GM18907 (cell line): ENCODE results near the gene DEDD2.

Experiments used
- ATAC-seq: cut with Tn5 transposase; IDR thresholded peaks from one replicate; pipeline ENCODE4 v1.9.1; 2021; ENCODE audit warnings: mild to moderate bottlenecking, moderate library complexity; ENCODE audit not compliant: unreplicated experiment

DEDD2 gene

GRCh38 chr19:42229855-42230351, 12.4 kb upstream of the DEDD2 start:
- ATAC-seq: no peak

DNA sequence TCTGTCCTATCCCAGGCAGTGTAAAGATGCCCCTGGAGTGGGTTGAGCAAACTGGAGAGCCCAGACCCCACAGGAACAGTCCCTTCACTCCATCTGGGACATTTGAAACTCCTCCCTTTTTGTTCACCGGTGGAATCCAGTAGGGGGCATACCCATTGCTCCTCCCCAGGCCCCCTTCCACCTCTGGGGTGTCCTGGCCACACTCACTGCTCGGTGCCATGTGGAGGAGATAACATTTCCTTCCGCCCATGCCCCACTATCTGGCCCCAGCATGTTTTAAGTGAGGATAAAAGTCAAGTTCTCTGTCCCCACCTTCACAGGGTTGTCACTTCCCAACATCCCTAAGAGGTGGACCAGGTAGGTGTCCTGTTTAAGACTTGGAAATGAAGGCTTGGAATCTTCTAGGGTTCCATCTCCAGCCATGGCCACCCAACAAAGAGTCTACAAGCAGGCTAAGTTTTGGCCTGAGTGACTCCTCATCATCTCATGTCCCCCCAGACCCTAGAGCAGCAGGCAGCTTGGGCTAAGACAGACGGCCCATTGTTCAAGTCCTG, 11.9 kb upstream of the DEDD2 start:
- no peak for ATAC-seq

DNA sequence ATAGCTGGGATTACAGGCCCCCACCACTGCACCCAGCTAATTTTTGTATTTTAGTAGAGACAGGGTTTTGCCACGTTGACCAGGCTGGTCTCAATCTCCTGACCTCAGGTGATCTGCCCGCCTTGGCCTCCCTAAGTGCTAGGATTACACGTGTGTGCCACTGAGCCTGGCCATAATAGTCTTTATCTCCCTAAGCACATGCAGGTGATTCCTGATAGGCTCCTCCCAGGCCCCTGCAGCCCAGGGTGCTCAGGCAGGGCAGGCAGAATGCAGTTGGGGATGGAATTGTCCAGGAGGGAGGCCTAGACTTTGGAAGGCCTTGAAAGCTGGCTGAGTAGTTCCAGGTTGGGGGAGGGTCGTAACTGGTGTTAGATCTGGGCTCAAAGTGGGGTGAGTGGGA, 11.2 kb upstream of the DEDD2 start:
- ATAC-seq: no peak

GRCh38 chr19:42226886-42227285, 9.4 kb upstream of the DEDD2 start:
- ATAC-seq: no peak

DNA sequence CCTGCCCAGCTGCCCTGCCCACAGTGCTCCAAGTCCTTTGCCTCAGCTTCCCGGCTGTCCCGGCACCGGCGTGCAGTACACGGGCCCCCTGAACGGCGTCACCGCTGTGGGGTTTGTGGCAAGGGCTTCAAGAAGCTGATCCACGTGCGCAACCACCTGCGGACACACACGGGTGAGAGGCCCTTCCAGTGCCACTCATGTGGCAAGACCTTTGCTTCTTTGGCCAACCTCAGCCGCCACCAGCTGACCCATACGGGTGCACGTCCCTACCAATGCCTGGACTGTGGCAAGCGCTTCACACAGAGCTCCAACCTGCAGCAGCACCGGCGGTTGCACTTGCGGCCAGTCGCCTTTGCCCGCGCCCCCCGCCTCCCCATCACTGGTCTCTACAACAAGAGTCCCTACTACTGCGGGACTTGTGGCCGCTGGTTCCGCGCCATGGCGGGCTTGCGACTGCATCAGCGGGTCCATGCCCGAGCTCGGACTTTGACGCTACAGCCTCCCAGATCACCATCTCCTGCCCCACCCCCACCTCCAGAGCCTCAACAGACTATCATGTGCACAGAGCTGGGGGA, 8.3 kb upstream of the DEDD2 start:
- no peak for ATAC-seq

- no peak for ATAC-seq
Observed at GRCh38 chr19:42224940-42225717, 7.7 kb upstream of the DEDD2 start.

GRCh38 chr19:42220751-42221097, 3.2 kb upstream of the DEDD2 start:
- ATAC-seq: no peak

GRCh38 chr19:42219812-42220750, 2.6 kb upstream of the DEDD2 start, which contains the start of gene ZNF526:
Gene ZNF526 (plus strand): TSS chr19:42220312. CDS start chr19:42224404, 4,092 bp downstream.
- ATAC-seq: peak; percentile 69

DNA sequence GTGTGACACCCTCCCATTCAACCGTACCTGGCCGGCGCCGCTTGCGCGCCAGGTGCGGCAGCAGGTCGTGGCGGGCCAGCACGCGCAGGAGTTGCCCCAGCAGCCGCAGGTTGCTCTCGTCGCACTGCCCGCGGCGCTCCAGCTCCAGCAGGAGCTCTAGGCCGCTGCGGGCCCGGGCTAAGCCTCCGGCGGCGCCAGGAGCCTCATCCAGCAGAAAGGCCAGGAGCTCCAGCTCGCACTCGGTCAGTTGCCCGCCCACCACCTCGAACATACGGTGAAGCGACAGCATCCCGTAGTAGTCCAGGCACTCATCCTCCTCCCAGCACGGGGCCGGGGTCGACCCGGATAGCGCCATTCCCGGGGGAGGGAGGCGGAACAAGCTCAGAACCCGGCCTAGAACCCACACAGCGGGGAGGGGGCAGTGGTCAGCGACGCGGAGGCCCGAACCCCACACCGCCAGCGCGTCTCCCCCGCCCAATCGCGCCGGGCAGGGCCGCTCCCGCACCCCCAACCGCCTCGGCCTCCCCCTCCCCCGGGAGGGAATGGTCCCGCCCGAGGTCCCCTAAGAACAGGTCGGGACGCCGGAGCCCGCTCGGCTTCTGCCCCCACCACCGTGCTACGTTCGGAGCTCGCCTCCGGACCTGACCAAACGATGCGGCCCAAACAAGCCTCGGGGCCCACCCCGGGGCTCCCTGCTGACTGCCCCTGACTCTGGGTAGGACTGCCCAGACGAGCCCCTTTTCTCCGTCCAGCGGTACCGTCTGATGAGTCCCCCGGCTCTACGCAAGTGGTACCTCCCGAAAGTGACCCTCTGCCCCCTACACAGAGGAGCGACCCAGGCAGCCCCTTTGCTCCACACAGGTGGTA, 591 bp downstream of the DEDD2 start:
- ATAC-seq: peak; percentile 4

DNA sequence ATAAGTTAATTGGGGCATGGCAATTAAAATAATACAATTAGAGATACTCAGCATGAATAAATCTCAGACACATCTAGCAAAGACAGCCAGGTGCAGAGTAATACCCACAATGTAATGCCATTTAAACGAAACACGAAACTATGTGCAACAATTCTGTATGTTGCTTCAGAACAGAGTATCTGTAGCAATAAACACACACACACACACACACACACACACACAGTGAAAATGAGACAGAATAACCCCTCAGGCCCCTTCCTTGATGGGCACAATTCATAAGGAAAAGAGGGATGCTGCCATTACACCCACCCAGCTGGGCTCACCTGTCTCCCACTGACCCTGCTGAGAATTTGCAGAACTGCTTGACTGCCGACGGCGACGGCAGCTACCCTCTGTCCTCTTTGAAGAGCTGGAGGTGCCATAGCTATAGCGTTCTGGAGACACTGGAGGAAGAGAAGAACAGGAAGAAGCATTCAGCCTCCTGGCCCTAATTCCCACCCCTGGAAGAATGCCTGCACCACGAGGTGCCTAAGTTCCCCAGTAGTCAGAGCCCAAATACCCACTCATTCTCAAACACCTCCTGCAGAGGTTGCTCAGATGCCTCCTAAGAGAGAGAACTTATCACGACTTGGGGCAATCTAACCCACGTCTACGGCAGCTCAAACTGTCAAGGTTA, 2.5 kb downstream of the DEDD2 start:
- no peak for ATAC-seq

- no peak for ATAC-seq
Observed at GRCh38 chr19:42212886-42213285, 4.6 kb downstream of the DEDD2 start.

DNA sequence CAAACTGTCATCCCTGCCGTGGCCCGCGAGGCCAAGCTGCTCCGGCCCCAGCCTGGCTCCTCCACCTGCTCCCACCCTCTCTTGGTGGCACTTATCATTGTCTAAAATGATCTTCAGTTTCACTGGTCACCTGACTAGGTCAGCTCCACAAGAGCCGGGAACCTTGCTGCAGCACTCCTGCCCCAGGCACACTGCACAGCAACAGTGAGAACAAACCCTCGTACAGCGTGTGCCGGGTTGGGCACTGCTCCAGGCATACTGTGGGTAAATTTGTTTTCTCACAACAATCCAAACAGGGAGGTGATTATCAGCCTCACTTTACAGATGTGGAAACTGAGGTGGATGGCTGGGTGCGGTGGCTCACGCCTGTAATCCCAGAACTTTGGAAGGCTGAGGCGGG, 8.9 kb downstream of the DEDD2 start:
- no peak for ATAC-seq

DNA sequence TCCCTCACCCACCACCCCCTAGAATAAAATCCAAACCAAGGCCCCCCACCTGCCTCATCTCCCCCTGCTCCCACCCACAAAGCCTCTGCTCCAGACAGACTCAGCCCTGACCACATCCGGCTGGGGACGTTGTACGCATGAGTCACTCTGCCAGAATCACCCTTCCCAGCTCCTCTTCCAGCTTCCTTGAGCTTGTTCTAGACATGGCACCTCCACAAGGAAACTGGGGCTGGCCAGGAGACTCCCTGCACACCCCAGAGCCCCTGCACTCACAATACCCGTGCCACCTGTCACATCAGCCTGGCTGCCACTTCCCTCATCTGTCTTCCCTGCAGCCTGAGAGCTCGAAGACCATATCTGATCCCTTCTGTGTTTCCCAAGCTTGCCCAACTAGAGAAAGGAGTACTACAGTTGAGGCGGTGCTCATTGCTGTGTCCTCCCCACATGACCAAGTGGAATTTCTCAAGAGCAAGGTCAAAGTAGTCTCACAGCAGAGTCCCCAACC, 9.7 kb downstream of the DEDD2 start:
- no peak for ATAC-seq

GRCh38 chr19:42206871-42207755, 10.4 kb downstream of the DEDD2 start:
- no peak for ATAC-seq

GRCh38 chr19:42204664-42205063, 12.8 kb downstream of the DEDD2 start:
- ATAC-seq: no peak

DNA sequence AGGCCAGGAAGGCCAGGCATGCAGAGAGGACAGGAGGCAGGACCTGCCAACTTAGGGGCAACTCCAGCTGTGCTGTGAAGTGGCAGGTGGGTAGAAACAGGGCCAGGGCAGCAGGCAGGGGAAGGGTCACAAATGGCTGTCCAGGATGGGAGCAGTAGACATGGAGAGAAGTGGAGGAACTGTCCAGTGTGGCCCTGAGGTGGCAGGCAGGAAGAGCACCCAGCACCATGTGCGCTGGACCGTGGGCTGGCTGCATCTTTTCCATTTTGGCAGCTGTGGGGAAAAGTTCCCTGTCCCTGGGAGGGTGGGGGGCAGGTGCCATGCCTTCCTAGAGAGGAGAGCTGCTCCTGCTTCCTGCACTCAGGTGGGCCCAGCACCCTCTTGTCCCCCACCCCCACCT, 13.8 kb downstream of the DEDD2 start:
- no peak for ATAC-seq

GRCh38 chr19:42202290-42202880, 15.1 kb downstream of the DEDD2 start:
- ATAC-seq: no peak
